ENCODE measurements around the gene TTC28.
"Not testable (repeated sequence)": the region's sequence is repeated elsewhere in the genome, so short reads cannot be mapped to it uniquely, and the experiment has no call there.

Gene TTC28

DNA sequence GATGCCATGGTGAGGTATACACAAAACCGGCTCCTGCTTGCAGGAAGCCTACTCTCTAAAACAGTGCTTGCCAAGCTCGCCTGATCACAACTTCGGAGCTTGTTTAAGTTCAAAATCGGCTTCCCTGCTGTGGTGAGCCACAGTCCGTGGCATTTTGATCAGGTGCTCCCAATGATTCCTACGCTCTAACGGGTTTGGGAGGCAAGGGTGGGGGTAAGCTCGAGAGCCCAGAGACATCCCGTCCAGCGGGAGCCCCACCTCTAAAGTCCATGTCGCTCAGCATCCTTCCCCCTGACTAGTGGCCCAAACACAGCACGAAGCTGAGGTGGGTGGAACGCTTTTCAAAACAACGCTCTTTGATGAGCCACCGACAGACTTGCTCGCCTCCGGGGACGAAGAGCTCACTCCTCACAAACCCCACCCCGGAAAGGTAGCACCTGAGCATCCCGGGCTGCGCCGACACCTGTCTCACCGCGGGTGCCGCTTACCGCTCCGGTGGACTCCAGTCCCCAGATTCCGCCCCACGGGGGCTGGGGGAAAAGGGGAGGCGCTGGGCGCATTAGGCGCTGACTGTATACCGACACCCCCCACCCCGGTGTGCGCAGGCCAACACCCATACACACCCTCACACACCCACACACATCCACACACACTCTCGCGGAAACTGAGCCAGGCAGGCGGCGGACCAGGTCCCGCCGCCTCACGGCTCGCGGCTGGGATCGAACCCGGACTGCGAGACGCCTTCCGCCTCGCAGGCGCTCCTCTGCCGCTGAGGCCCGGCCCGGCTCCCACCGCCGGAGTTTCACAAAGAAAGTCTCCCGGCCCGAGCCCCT, 646 bp downstream of the TTC28 start:
- not testable (repeated sequence) for DNase-seq (ENCODE audit: low read depth, low spot score)

DNA sequence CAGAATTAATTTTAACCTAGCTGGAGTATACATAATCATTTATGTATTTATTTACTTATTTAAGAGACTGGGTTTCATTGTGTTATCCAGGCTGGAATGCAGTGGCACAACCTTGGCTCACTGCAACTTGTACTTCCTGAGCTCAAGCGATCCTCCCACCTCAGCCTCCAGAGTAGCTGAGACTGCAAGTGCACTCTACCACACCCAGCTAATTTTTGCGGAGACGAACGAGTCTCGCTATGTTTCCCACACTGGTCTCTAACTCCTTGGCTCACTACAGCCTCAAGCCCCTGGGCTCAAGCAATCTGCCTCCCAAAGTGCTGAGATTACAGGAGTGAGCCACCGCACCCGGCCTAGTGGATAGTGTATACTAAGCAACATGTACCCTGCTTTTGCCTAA, 1.5 kb downstream of the TTC28 start:
- not testable (repeated sequence) for DNase-seq (ENCODE audit: low read depth, low spot score); H3K4me3 ChIP-seq (ENCODE audit: low read length)

More for the DNA sequence above, 646 bp downstream of the TTC28 start:
- H3K4me3 ChIP-seq (ENCODE audit: low read length), result peak overlapping the region; percentile 30

DNA sequence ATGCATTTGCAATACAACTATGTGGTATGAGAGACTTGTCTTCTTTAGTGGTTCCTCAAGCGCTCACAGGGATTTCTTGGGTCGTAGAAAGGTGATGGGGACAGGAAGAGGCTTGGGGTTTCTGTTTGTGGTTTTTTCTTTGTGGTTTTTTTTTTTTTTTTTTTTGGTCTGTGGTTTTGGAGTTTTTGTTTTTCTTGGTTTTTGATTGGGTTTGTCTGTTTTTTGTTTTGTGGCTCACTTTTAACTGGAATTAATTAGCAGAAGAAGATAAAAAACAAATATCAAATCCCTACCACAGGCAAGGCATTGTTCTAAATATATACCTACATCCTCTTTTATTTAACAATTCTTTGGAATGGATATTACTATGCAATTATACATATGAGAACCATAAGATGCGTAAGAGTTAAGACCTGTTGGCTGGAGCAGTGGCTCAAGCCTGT, 5.5 kb downstream of the TTC28 start:
- peak; percentile 93 for DNase-seq (ENCODE audit: low read depth, low spot score)
- H3K4me3 ChIP-seq (ENCODE audit: low read length), result no peak overlapping the region

DNA sequence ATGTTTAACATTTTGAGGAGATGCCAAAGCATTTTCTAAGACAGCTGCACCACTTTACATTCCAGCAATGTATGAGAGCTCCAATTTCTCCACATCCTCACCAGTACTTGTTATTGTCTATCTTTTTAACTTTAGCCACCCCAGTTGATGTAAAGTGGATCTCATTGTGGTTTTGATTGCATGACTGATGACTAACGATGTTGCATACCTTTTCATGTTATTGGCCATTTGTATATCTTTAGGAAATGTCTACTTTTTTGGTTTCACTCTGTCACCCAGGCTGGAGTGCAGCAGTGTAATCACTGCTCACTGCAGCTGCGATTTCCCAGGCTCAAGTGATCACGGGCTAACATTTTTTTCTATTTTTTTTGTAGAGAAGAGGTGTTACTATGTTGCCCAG, 8.9 kb downstream of the TTC28 start:
- no peak for DNase-seq (ENCODE audit: low read depth, low spot score)
- H3K4me3 ChIP-seq (ENCODE audit: low read length), result no peak overlapping the region

GRCh38 chr22:28670161-28670560, 9.5 kb downstream of the TTC28 start:
- no peak for DNase-seq (ENCODE audit: low read depth, low spot score)
- H3K4me3 ChIP-seq (ENCODE audit: low read length), result no peak overlapping the region

- H3K4me3 ChIP-seq (ENCODE audit: low read length), result no peak overlapping the region
- no peak for DNase-seq (ENCODE audit: low read depth, low spot score)
Measured at GRCh38 chr22:28669387-28669786, 10.3 kb downstream of the TTC28 start.

GRCh38 chr22:28663569-28663942, 16.1 kb downstream of the TTC28 start:
- H3K4me3 ChIP-seq (ENCODE audit: low read length); DNase-seq (ENCODE audit: low read depth, low spot score): not testable (repeated sequence)

- no peak overlapping the region for H3K4me3 ChIP-seq (ENCODE audit: low read length)
- no peak for DNase-seq (ENCODE audit: low read depth, low spot score)
Measured at GRCh38 chr22:28658448-28658847, 21.2 kb downstream of the TTC28 start.

DNA sequence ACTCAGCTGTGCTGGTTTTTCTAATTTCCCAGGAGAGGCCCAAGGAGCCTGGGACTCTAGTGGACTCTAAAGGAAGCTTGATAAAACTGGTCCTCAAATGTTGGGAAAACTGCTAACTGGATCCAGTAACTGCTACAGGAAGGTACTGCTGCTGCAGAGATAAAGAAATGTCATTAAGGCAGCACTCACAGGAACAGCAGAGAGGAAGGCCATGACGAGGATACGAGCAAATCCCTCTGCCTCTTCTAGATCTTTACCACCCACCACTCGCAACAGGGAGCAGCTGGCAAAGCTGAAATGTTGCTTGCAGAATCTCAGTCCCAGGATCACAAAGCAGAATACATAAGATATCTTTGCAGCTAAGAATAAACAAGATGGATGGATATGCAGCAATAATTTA, 23.5 kb downstream of the TTC28 start:
- no peak overlapping the region for H3K4me3 ChIP-seq (ENCODE audit: low read length)
- no peak for DNase-seq (ENCODE audit: low read depth, low spot score)

GRCh38 chr22:28650463-28650862, 29.2 kb downstream of the TTC28 start:
- no peak for DNase-seq (ENCODE audit: low read depth, low spot score)
- no peak overlapping the region for H3K4me3 ChIP-seq (ENCODE audit: low read length)

DNA sequence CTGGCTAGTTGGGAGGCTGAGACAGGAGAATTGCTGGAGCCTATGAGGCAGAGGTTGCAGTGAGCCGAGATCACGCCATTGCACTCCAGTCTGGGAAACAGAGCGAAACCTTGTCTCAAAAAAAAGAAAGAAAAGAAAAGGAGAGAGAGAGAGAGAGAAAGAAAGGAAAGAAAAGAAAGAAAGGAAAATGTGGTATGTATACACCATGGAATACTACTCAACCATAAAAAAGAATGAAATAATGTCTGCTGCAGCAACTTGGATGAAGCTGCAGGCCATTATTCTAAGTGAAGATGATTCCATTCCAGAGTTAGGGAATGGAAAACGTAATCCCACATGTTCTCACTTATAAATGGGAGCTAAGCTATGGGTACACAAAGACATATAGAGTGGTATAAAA, 30.8 kb downstream of the TTC28 start:
- no peak overlapping the region for H3K4me3 ChIP-seq (ENCODE audit: low read length)
- DNase-seq (ENCODE audit: low read depth, low spot score), result no peak

GRCh38 chr22:28647216-28647615, 32.4 kb downstream of the TTC28 start:
- H3K4me3 ChIP-seq (ENCODE audit: low read length), result no peak overlapping the region
- no peak for DNase-seq (ENCODE audit: low read depth, low spot score)

GRCh38 chr22:28639321-28639720, 40.3 kb downstream of the TTC28 start:
- DNase-seq (ENCODE audit: low read depth, low spot score), result no peak
- no peak overlapping the region for H3K4me3 ChIP-seq (ENCODE audit: low read length)

- no peak for DNase-seq (ENCODE audit: low read depth, low spot score)
- no peak overlapping the region for H3K4me3 ChIP-seq (ENCODE audit: low read length)
Measured at GRCh38 chr22:28637225-28637624, 42.4 kb downstream of the TTC28 start.

GRCh38 chr22:28630177-28630574, 49.5 kb downstream of the TTC28 start:
- H3K4me3 ChIP-seq (ENCODE audit: low read length), result no peak overlapping the region
- no peak for DNase-seq (ENCODE audit: low read depth, low spot score)

DNA sequence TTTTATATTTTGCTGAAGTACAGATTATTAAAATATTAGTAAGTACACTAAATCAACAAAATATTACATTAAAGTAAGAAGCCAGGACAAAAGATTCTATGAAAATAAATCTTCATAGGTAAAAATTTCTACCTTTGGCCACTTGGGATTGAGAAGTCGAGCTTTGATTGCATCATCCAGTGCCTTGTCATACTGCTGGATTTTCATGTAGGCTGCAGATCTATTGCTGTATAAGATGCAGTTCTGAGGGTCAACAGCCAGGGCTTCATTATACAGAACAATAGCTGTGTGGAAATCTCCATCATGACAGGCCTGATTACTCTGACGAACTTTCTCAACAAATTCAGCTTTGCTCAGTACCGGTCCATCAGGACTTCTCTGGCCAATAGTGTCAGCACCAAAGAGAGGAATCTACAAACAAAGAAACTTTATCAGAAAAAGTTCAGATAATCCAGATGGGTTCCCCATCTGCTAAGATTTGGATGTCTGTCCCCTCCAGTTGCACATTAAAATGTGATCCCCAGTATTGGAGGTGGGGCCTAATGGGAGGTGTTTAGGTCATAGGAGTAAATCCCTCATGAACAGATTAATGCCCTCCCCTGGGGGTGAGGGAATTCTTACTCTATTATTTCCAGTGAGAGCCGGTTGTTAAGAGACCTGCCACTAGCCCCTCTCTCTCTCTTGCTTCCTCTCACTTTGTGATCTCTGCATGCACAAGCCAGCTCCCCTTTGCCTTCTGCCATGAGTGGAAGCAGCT, 50.0 kb downstream of the TTC28 start:
- DNase-seq (ENCODE audit: low read depth, low spot score), result no peak

GRCh38 chr22:28628766-28629165, 50.9 kb downstream of the TTC28 start:
- H3K4me3 ChIP-seq (ENCODE audit: low read length), result no peak overlapping the region
- no peak for DNase-seq (ENCODE audit: low read depth, low spot score)

More for the DNA sequence above, 50.0 kb downstream of the TTC28 start:
- H3K4me3 ChIP-seq (ENCODE audit: low read length), result no peak overlapping the region

GRCh38 chr22:28627791-28628190, 51.8 kb downstream of the TTC28 start:
- DNase-seq (ENCODE audit: low read depth, low spot score), result no peak
- H3K4me3 ChIP-seq (ENCODE audit: low read length), result no peak overlapping the region

DNA sequence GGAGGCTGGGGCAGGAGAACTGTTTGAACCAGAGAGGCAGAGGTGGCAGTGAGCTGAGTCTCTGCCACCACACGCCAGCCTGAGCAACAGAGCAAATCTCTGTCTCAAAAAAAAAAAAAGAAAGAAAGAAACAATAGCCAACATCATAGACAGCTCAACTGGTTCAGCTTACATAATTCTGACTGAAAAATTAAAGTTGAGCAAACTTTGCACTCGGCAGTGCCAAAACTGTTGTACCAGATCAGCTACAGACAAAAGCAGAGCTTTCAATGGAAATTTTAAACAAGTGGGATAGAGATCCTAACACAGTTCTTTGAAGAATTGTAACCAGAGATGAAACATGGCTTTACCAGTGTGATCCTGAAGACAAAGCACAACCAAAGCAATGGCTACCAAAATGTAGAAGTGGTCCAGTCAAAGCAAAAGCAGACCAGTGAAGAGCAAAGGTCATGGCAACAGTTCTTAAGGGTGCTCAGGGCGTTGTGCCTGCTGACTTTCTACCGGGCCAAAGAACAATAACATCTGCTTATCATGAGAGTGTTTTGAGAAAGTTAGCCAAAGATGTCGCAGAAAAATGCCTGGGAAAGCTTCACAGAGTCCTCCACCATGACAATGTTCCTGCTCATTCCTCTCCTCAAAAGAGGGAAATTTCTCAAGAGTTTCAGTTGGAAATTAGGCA, 59.3 kb downstream of the TTC28 start:
- H3K4me3 ChIP-seq (ENCODE audit: low read length), result no peak overlapping the region
- no peak for DNase-seq (ENCODE audit: low read depth, low spot score)

DNA sequence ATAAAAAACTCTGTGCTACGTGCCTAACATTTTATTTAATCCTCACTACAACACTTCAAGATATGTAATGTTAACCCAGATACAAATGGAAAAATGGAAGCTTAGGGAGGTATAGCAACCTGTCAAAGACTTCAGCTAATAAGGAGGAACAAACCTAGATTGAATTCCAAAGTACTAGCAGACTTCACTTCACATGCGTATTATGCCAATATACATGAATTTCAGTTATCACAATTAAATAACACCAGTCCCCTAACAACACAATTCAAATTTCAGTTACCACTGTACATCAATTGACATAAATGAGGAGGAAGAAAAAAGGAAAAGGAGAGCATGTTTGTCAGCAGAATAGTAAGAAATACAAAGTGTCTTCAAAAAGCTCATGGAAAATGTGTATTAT, 60.4 kb downstream of the TTC28 start:
- DNase-seq (ENCODE audit: low read depth, low spot score), result no peak
- H3K4me3 ChIP-seq (ENCODE audit: low read length), result no peak overlapping the region

All from Jurkat, Clone E6-1 (cell line).